OCI-LY1 (cell line): ENCODE data around the gene ANKFN1.

ENCODE experiments used
- H2AFZ ChIP-seq: fragments of 200-600 bp; sonication (generic), shearing (Covaris generic); 2 replicates; pipeline ENCODE4 v1.6.0; 2014; ENCODE audit warnings: antibody characterized with exemption, mild to moderate bottlenecking, low read length
- H3F3A ChIP-seq: fragments of 200-600 bp; sonication (generic), shearing (Covaris generic); 2 replicates; pipeline ENCODE4 v1.6.0; 2014; ENCODE audit warnings: mild to moderate bottlenecking, antibody characterized with exemption, low read length, moderate library complexity; ENCODE audit not compliant: insufficient read depth
- H3K27ac ChIP-seq: fragments of 200-600 bp; sonication (generic); 2 replicates; pipeline ENCODE4 v1.5.1; 2014; ENCODE audit warnings: low read length, mixed run types, mild to moderate bottlenecking, low read depth; ENCODE audit not compliant: poor library complexity, severe bottlenecking
- H3K27me3 ChIP-seq: fragments of 200-600 bp; sonication (generic); 2 replicates; pipeline ENCODE4 v1.6.0; 2014; ENCODE audit warnings: antibody characterized with exemption, mild to moderate bottlenecking, low read length, moderate library complexity; ENCODE audit not compliant: insufficient read depth
- H3K36me3 ChIP-seq: fragments of 200-600 bp; sonication (generic); 2 replicates; pipeline ENCODE4 v1.6.1; 2014; ENCODE audit warnings: mild to moderate bottlenecking, antibody characterized with exemption, low read length, moderate library complexity, mixed read lengths; ENCODE audit not compliant: insufficient read depth
- H3K4me1 ChIP-seq: fragments of 200-600 bp; sonication (generic); 2 replicates; pipeline ENCODE4 v1.5.1; 2014; ENCODE audit warnings: mild to moderate bottlenecking, low read length, moderate library complexity; ENCODE audit not compliant: insufficient read depth, severe bottlenecking
- H3K4me2 ChIP-seq: fragments of 200-600 bp; sonication (generic), shearing (Covaris generic); 2 replicates; pipeline ENCODE4 v1.6.1; 2014; ENCODE audit warnings: low read length
- H3K4me3 ChIP-seq: fragments of 200-600 bp; sonication (generic); 2 replicates; pipeline ENCODE4 v1.5.1; 2014; ENCODE audit warnings: low read length, low read depth, mild to moderate bottlenecking, mixed read lengths; ENCODE audit not compliant: poor library complexity, severe bottlenecking
- H3K79me2 ChIP-seq: fragments of 200-600 bp; shearing (Covaris generic); 2 replicates; pipeline ENCODE4 v1.6.1; 2016; ENCODE audit warnings: mixed run types, low read length, mixed read lengths; ENCODE audit not compliant: insufficient read depth
- H3K9ac ChIP-seq: fragments of 200-600 bp; sonication (generic), shearing (Covaris generic); 2 replicates; pipeline ENCODE4 v1.6.1; 2014; ENCODE audit warnings: mild to moderate bottlenecking, low read length, mixed read lengths
- H3K9me2 ChIP-seq: fragments of 200-600 bp; sonication (generic), shearing (Covaris generic); 2 replicates; pipeline ENCODE4 v1.6.1; 2014; ENCODE audit warnings: low read depth, mild to moderate bottlenecking, low read length, mixed read lengths
- H3K9me3 ChIP-seq: fragments of 200-600 bp; shearing (Covaris generic); 2 replicates; pipeline ENCODE4 v1.6.1; 2014; ENCODE audit warnings: low read length, mixed read lengths
- H4K20me1 ChIP-seq: fragments of 200-600 bp; sonication (generic), shearing (Covaris generic); 2 replicates; pipeline ENCODE4 v1.6.0; 2016; ENCODE audit warnings: mild to moderate bottlenecking, low read length; ENCODE audit not compliant: insufficient read depth
- EZH2 ChIP-seq: fragments of 200-600 bp; sonication (generic), shearing (Covaris generic); IDR thresholded peaks from 2 replicates; pipeline ENCODE4 v1.8.0; 2017; ENCODE audit warnings: borderline replicate concordance, mixed run types, mild to moderate bottlenecking, antibody characterized with exemption, low read length, moderate library complexity, mixed read lengths
- TF ChIP-seq, protein P1 (sequence below): fragments of 200-600 bp; sonication (generic), shearing (Covaris generic); IDR thresholded peaks from 2 replicates; pipeline ENCODE4 v1.5.1; 2017; ENCODE audit warnings: mild to moderate bottlenecking, antibody characterized with exemption, low read length, moderate library complexity, mixed read lengths

Gene ANKFN1

DNA sequence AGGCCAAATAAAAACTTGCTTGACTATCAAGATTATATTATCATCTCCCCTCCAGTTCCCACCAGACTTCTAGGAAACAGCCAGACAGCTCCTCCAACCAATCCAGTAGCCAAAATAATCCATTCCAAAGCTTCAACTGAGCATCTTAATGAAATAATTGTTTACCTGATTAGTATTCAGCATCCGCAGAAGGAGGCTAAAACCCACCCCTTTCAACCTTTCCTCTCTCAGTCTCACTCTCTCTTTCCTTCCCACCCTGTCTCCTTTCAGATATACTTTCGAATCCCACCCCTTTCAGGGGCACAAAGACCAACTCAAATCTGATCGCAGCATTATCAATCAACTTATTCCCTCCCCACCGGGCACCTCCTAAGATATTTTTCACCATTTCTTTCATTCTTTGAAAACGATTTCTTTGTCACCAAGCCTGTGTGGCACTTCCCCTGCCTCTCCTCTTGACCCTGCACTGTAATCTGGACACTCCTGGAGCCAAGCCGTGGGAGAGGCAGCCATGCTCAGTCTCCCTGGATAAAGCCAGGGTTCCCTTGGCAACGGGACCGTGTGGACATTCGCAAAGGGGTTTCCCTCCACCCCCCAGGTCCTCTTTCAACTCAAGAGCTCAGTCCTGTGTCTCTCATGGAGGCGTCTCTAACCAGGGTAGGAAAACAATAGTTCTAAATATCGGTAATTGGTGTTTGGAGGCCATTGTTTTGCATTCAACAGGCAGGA lies at the start of gene ANKFN1:
TSS of gene ANKFN1 (plus strand) at position 602 of the 729 bp plus-strand sequence. CDS start 59,193 bp downstream, outside the sequence.
- H3K36me3 ChIP-seq: no peaks in the 10 kb centered on the region
- H3K79me2 ChIP-seq: no peaks in the 10 kb centered on the region
- H3F3A ChIP-seq: no peaks in the 10 kb centered on the region
- no peaks in the 10 kb centered on the region for H4K20me1 ChIP-seq
- TF ChIP-seq, protein P1, sequence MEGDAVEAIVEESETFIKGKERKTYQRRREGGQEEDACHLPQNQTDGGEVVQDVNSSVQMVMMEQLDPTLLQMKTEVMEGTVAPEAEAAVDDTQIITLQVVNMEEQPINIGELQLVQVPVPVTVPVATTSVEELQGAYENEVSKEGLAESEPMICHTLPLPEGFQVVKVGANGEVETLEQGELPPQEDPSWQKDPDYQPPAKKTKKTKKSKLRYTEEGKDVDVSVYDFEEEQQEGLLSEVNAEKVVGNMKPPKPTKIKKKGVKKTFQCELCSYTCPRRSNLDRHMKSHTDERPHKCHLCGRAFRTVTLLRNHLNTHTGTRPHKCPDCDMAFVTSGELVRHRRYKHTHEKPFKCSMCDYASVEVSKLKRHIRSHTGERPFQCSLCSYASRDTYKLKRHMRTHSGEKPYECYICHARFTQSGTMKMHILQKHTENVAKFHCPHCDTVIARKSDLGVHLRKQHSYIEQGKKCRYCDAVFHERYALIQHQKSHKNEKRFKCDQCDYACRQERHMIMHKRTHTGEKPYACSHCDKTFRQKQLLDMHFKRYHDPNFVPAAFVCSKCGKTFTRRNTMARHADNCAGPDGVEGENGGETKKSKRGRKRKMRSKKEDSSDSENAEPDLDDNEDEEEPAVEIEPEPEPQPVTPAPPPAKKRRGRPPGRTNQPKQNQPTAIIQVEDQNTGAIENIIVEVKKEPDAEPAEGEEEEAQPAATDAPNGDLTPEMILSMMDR: no peak
- no peak for TF ChIP-seq EZH2
- no peak within 1 kb of the TSS for H3K27ac ChIP-seq
- no peak within 1 kb of the TSS for H3K4me2 ChIP-seq
- no peaks in the 10 kb centered on the region for H3K9me3 ChIP-seq
- H3K4me3 ChIP-seq: no peak within 1 kb of the TSS
- H3K9ac ChIP-seq: no peak within 1 kb of the TSS
- no peaks in the 10 kb centered on the region for H3K9me2 ChIP-seq
- no peaks in the 10 kb centered on the region for H3K27me3 ChIP-seq
- H3K4me1 ChIP-seq: no peaks in the 10 kb centered on the region
- no peak within 1 kb of the TSS for H2AFZ ChIP-seq

GRCh38 chr17:56108811-56109284 lies 44.4 kb upstream of the ANKFN1 start:
- no peak overlapping the region for H3K9ac ChIP-seq
- H3K27ac ChIP-seq: no peak overlapping the region
- TF ChIP-seq, protein P1: no peak
- TF ChIP-seq EZH2: no peak
- H3K79me2 ChIP-seq: no peaks in the 10 kb centered on the region
- no peaks in the 10 kb centered on the region for H3K36me3 ChIP-seq
- H3K4me1 ChIP-seq: no peaks in the 10 kb centered on the region
- H3K9me3 ChIP-seq: no peaks in the 10 kb centered on the region
- no peaks in the 10 kb centered on the region for H3K27me3 ChIP-seq
- no peaks in the 10 kb centered on the region for H3K9me2 ChIP-seq
- H3K4me2 ChIP-seq: no peak overlapping the region
- H4K20me1 ChIP-seq: no peaks in the 10 kb centered on the region
- no peak overlapping the region for H2AFZ ChIP-seq
- H3K4me3 ChIP-seq: no peak overlapping the region
- no peaks in the 10 kb centered on the region for H3F3A ChIP-seq

GRCh38 chr17:56109836-56110235 lies 43.4 kb upstream of the ANKFN1 start:
- TF ChIP-seq, protein P1: no peak
- no peak for TF ChIP-seq EZH2
- Histone ChIP-seq H3K9ac (no peak overlapping the region), H3F3A (no peaks in the 10 kb centered on the region), H3K79me2 (no peaks in the 10 kb centered on the region), H3K4me2 (no peak overlapping the region), H4K20me1 (no peaks in the 10 kb centered on the region), H3K9me3 (no peaks in the 10 kb centered on the region), H3K4me1 (no peaks in the 10 kb centered on the region), H3K9me2 (no peaks in the 10 kb centered on the region), H3K36me3 (no peaks in the 10 kb centered on the region), H3K27ac (no peak overlapping the region), H2AFZ (no peak overlapping the region), H3K27me3 (no peaks in the 10 kb centered on the region), H3K4me3 (no peak overlapping the region)
